HUES48 (cell line): Measurements from ENCODE around the gene BRICD5.
"Not testable (repeated sequence)": the region's sequence is repeated elsewhere in the genome, so short reads cannot be mapped to it uniquely, and the experiment has no call there.

Experiments used
- H3K27ac ChIP-seq: one replicate; pipeline ENCODE4 v1.7.0; 2013; ENCODE audit warnings: low read depth, low read length, inconsistent platforms
- H3K27me3 ChIP-seq: 2 replicates; pipeline ENCODE4 v1.6.1; 2013; ENCODE audit warnings: mild to moderate bottlenecking, low read length; ENCODE audit not compliant: control insufficient read depth, insufficient read depth
- H3K36me3 ChIP-seq: 2 replicates; pipeline ENCODE4 v1.6.1; 2013; ENCODE audit warnings: low read length; ENCODE audit not compliant: control insufficient read depth, insufficient read depth
- H3K4me1 ChIP-seq: 2 replicates; pipeline ENCODE4 v1.6.1; 2013; ENCODE audit warnings: mild to moderate bottlenecking, low read length; ENCODE audit not compliant: control insufficient read depth, insufficient read depth
- H3K4me3 ChIP-seq: 2 replicates; pipeline ENCODE4 v1.5.1; 2013; ENCODE audit warnings: mild to moderate bottlenecking, low read depth, low read length
- H3K9ac ChIP-seq: 2 replicates; pipeline ENCODE4 v1.6.1; 2013; ENCODE audit warnings: mild to moderate bottlenecking, low read depth, low read length, moderate library complexity
- H3K9me3 ChIP-seq: 2 replicates; pipeline ENCODE4 v1.6.1; 2013; ENCODE audit warnings: low read length; ENCODE audit not compliant: control insufficient read depth, insufficient read depth

Gene BRICD5

DNA sequence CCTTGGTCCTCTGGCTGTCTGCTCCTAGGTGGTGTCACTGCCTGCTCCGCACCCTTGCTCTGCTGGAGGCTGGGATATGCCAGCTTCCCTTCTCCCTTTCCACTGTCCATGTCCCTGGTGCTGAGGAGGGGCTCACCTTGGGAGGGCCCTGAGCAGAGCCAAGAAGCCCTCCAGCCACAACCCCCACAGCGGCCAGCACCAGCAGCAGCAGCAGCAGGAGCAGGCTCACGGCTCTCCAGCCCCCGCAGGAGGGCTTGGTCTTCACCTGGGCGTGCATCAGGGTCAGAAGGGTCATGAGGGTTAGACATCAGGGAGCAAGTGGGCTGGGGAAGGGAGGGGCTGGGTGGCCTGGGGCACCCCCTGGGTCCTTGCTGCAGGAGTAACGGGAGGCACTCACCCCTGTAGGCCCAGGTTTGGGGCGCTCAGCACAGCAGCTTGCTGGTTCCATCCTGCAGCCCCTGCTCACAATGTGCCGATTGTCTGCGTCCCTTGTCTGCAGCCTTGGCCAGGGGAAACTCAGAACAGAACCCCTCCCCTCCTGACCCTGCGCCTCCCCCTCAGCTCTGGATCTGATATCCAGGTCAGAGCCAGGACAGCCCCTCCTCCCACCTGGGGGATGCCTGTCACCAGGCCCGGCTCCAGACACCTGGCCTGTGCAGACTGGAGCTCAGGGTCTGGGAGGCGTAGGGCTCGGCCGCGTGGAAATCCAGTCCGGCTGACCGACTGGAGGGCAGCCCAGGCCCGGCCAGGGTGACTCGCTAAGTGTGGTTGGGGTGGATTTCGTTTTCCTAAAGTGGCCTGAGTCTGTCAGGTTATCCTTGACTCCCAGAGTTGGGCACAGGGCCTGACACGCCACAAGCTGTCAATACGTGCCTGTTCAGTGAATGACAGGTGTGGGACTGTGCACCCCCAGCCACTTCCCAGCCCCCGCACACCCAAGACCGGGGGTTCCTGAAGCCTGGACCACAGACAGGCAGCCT lies at the start of gene BRICD5:
Gene BRICD5 (minus strand): TSS at position 478 of the 980 bp plus-strand sequence. CDS start 30 bp downstream, at position 448.
- peaks cover 6% of the 10 kb centered on the region; the same call in 1 of the 2 replicates for H3K4me1 ChIP-seq
- H3K27me3 ChIP-seq: no peaks in the 10 kb centered on the region
- no peaks in the 10 kb centered on the region for H3K9me3 ChIP-seq
- H3K4me3 ChIP-seq: no peak within 1 kb of the TSS
- H3K9ac ChIP-seq: no peak within 1 kb of the TSS
- H3K36me3 ChIP-seq: peaks cover 45% of the 10 kb centered on the region
- peak within 1 kb of the TSS; percentile 14 for H3K27ac ChIP-seq

DNA sequence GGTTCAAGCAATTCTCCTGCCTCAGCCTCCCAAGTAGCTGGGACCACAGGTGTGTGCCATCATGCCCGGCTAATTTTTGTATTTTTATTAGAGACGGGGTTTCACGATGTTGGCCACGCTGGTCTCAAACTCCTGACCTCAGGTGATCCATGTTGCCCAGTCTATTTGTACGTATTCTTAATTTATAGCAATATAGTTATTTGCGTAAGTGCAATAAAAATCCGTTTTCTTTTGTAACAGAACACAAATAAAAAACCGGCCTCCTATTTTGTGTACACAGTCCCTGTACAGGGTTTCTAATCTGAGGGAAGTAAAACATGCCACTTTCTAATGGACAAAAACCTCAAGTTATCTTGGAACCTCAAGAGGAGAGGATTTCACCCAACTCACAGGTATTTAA lies 49.6 kb upstream of the BRICD5 start:
- H3K4me1 ChIP-seq: no peaks in the 10 kb centered on the region
- H3K9ac ChIP-seq: no peak overlapping the region
- peaks cover 97% of the 10 kb centered on the region for H3K36me3 ChIP-seq
- H3K27ac ChIP-seq: no peak overlapping the region
- H3K9me3 ChIP-seq: no peaks in the 10 kb centered on the region
- no peaks in the 10 kb centered on the region for H3K27me3 ChIP-seq
- no peak overlapping the region for H3K4me3 ChIP-seq

DNA sequence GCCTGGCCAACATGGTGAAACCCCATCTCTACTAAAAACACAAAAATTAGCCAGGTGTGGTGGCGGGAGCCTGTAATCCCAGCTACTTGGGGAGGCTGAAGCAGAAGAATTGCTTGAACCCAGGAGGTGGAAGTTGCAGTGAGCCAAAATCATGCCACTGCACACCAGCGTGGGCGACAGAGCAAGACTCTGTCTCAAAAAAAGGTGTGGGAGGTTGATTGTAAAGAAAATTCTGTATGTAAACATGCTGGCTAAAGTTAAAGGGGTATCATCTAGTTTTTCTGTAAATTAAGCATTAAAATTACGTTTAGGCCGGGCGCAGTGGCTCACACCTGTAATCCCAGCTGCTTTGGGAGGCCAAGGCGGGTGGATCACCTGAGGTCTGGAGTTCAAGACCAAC lies 47.9 kb upstream of the BRICD5 start:
- H3K9ac ChIP-seq, H3K4me1 ChIP-seq, H3K27me3 ChIP-seq, H3K4me3 ChIP-seq, H3K9me3 ChIP-seq, H3K27ac ChIP-seq: not testable (repeated sequence)
- H3K36me3 ChIP-seq: peaks cover 94% of the 10 kb centered on the region

DNA sequence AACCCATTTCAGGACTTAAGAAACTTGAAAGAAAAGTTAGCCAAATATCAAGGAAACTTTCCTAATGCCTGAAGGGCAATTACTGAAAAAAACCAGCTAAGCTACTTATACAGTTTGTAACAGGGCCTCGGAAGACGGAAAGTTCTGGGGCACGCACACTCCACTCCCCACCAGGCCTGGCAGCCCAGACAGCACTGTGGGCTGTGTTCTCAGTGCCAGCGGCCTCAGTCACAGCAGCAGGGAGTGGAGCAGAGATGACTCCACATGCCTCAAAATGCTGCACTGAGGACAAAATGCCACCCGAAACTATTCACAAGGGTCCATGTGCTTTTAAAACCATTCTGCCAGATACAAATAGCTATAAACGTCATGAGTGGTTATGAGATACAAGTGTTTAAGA lies 47.1 kb upstream of the BRICD5 start:
- H3K4me1 ChIP-seq: no peaks in the 10 kb centered on the region
- no peaks in the 10 kb centered on the region for H3K27me3 ChIP-seq
- H3K27ac ChIP-seq: no peak overlapping the region
- peaks cover 94% of the 10 kb centered on the region for H3K36me3 ChIP-seq
- H3K9ac ChIP-seq: no peak overlapping the region
- H3K9me3 ChIP-seq: no peaks in the 10 kb centered on the region
- no peak overlapping the region for H3K4me3 ChIP-seq

DNA sequence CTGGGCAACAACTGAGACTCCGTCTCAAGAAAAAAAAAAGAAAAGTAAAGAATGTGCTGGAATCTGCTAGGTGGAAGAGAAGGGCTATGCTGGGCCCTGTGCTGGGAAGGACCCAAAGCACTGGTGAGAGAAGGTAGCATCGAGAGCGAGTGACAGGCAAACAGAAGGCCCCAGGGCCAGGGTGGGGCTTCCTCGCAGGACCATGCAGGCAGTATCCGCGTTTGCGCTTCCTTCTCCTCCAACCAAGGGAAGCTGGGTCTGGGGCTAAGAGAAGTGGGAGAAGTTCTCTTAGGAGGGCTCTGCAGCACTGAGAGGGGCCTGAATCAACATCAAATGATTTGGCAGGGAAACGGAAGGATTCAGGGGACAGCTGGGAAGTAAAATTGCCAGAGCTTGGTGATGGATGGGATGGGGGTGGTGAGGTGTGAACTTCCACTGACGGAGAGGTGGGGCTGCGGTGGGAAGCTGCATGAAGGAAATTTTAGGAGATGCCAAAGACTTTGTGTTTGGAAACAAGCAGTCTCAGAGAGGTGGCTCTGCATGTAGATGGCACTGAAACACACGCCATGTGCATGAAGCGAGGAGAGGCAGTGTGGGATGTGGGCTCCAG lies 46.0 kb upstream of the BRICD5 start:
- H3K9ac ChIP-seq: no peak overlapping the region
- no peaks in the 10 kb centered on the region for H3K27me3 ChIP-seq
- H3K4me3 ChIP-seq: no peak overlapping the region
- H3K9me3 ChIP-seq: no peaks in the 10 kb centered on the region
- H3K4me1 ChIP-seq: 0 out of 2 replicates have a peak, but pooled peaks cover 6% of the 10 kb centered on the region
- peaks cover 92% of the 10 kb centered on the region for H3K36me3 ChIP-seq
- H3K27ac ChIP-seq: no peak overlapping the region

DNA sequence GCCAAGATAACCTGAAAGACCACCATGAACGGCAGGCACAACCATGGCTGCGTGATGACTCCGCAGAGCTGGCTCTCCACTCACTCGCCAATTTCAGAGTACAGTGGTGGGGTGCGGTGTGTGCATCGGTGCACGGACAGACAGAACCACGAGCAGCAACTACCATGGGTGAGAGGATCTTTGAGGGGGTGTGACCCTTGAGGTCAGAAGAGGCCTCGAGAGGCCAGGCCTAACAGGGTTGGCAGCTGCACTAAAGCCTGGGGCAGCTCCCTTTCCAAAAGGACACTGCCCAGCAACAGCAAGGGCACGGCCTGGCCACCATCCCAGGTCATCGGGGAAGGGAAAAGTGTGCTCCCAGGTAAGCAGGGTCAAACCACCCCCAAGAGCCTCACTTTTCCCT lies 42.6 kb upstream of the BRICD5 start:
- no peak overlapping the region for H3K4me3 ChIP-seq
- peak overlapping the region; percentile 10 for H3K27ac ChIP-seq
- peaks cover 6% of the 10 kb centered on the region; the same call in 1 of the 2 replicates for H3K4me1 ChIP-seq
- peaks cover 70% of the 10 kb centered on the region for H3K36me3 ChIP-seq
- no peaks in the 10 kb centered on the region for H3K27me3 ChIP-seq
- no peaks in the 10 kb centered on the region for H3K9me3 ChIP-seq
- no peak overlapping the region for H3K9ac ChIP-seq

DNA sequence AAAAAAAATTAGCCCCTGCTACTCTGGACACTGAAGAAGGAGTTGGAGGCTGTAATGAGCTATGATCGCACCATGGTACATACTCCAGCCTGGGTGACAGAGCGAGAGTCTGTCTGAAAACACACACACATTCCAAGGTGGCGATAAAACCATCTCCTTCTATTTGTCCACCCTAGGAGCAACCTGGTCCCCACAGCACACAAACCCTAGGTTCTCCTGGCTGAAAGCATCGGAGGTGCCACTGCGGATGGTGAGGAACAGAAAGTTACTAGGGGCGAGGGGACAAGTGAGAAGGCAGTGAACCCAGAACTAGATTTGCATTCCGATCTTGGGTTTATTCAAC lies 42.1 kb upstream of the BRICD5 start:
- Histone ChIP-seq H3K36me3 (peaks cover 67% of the 10 kb centered on the region), H3K9me3 (no peaks in the 10 kb centered on the region), H3K27me3 (no peaks in the 10 kb centered on the region), H3K4me1 (peaks cover 6% of the 10 kb centered on the region; the same call in 1 of the 2 replicates), H3K9ac (no peak overlapping the region), H3K4me3 (no peak overlapping the region), H3K27ac (peak overlapping the region; percentile 40)

DNA sequence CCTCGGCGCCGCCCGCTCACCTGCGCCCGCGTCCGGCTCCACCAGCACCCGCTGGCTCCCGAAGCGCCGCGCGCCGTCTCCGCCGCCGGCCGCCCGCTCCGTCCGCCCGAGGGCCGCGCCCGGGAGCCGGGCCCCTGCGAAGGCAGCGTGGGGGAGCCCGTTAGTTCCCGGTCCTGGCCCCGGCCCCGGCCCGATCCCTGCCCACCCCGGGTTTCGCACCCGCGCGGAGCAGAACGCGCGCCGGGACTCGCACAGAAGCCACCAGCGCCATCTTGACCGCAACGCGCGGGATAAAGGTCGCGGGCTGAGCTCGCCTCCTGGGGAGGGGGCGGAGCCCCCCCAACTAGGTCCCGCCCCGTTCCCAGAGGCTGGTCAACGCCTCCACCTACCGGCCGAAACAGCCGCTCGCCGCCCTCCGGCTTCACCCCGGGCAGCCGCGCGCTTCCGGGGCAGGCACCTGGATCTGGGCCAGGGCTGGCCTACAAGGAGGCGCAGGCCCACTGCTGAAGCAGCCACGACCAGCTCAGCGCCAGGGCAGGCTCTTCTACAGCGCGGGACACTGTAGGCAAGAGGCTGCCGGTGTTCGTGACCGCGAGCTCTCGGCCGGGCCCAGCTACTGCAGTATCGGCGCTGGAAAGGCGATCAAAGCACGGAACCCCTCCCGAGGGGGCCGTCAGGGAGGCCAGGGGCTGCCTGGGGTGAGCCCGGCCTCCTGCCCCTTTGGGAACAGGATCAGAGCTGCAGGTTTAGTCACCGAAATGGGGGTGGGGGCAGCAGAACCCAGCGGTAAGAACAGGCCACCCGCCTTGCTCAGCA lies 40.8 kb upstream of the BRICD5 start, which contains the start of gene ECI1:
Gene ECI1 (minus strand): TSS at position 292 of the 816 bp plus-strand sequence. CDS start 21 bp downstream, at position 271.
- Histone ChIP-seq H3K36me3 (peaks cover 64% of the 10 kb centered on the region), H3K4me1 (peaks cover 6% of the 10 kb centered on the region; the same call in 1 of the 2 replicates), H3K4me3 (peak within 1 kb of the TSS; percentile 81), H3K27ac (peak within 1 kb of the TSS; percentile 88), H3K9ac (peak within 1 kb of the TSS; percentile 90), H3K9me3 (no peaks in the 10 kb centered on the region), H3K27me3 (no peaks in the 10 kb centered on the region)

DNA sequence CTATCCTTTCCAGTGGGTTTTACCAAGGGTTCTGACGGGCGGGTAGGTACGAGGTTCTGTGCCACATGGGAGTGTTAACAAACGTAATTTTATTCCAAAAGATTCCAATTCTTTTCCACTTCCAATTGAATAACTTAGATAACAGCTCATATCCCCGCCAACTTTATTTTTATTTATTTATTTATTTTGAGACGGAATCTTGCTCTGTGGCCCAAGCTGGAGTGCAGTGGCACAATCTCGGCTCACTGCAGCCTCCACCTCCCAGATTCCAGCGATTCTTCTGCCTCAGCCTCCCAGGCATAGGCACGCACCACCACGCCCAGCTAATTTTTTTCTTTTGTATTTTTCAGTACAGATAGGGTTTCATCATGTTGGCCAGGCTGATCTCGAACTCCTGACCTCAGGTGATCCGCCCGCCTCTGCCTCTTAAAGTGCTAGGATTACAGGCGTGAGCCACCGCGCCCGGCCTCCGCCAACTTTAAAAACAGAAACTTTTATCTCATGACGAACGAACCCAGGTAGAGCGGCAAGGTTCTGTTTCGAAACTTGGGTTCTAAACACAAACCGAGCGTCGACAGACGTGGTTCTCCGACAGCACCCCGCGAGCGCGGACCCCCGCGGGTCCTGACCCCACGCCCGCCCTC lies 40.1 kb upstream of the BRICD5 start:
- peak overlapping the region; percentile 90 for H3K9ac ChIP-seq
- peak overlapping the region; percentile 81 for H3K4me3 ChIP-seq
- no peaks in the 10 kb centered on the region for H3K9me3 ChIP-seq
- peaks cover 64% of the 10 kb centered on the region for H3K36me3 ChIP-seq
- peak overlapping the region; percentile 88 for H3K27ac ChIP-seq
- peaks cover 6% of the 10 kb centered on the region; the same call in 1 of the 2 replicates for H3K4me1 ChIP-seq
- no peaks in the 10 kb centered on the region for H3K27me3 ChIP-seq

DNA sequence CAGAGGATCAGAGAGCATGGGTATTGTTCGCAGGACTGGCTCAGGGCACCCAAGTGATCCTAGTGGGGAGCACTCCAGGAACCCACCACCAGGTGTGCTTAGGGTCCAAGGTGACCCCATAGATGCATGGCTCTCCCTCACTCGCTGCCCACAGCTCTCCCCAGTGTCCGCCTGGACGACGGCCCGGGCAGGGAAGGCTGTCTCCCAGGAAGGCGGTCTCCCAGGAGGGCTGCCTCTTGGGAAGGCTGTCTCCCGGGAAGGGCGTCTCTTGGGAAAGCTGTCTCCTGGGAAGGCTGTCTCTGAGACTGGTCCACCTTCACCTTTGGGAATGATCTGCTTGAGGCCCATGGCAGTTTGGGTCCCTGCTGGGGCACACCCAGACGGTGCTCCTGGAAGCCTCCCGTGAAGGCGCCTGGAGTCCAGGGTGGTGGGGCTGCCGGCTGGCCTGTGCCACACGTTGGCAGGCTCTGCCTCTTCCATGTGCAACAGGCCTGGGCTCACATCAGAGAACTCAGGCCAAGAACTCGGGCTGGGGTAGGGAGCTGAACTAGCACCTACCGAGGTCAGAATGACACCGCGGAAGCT lies 35.7 kb upstream of the BRICD5 start:
- Histone ChIP-seq H3K9ac (no peak overlapping the region), H3K36me3 (peaks cover 65% of the 10 kb centered on the region)

More for the DNA sequence above, 35.7 kb upstream of the BRICD5 start:
- Histone ChIP-seq H3K9me3 (no peaks in the 10 kb centered on the region), H3K4me3 (no peak overlapping the region), H3K27ac (no peak overlapping the region), H3K4me1 (no peaks in the 10 kb centered on the region; the same call in 1 of the 2 replicates), H3K27me3 (no peaks in the 10 kb centered on the region)
